K562 (cell line): ENCODE measurements around the gene HAS3. TPM values are rescaled to one million over a fixed set of nuclear protein-coding genes. Genes with fewer than 3 reads are reported as not detected.

Experiments
- CEBPG ChIP-seq, 3 experiments: fragments of 200-800 bp in 1 of 3; sonication (Bioruptor generic) in 1 of 3; sonication (generic) in 1 of 3; formaldehyde crosslinking in 1 of 3; IDR thresholded peaks in 2 of 3; conservative IDR thresholded peaks in 1 of 3; 2 replicates each; pipeline versions ENCODE4 v1.6.1 to v1.8.0; 2016 to 2022; ENCODE audit warnings: missing compliant biosample characterization in 2 of 3, missing genetic modification characterization in 2 of 3, mild to moderate bottlenecking in 1 of 3, missing genetic modification reagents in 1 of 3
- HDAC8 ChIP-seq: fragments of 450-650 bp; IDR thresholded peaks from 2 replicates; pipeline ENCODE4 v1.6.1; 2016; ENCODE audit warnings: mild to moderate bottlenecking, missing genetic modification characterization, moderate library complexity, missing compliant biosample characterization
- HNRNPK ChIP-seq: fragments of 200-400 bp; formaldehyde crosslinking; IDR thresholded peaks from one replicate; pipeline ENCODE4 v1.6.1; 2018; ENCODE audit warnings: mild to moderate bottlenecking, low read depth, low read length; ENCODE audit not compliant: poor library complexity, severe bottlenecking
- PCBP1 ChIP-seq: fragments of 200-400 bp; formaldehyde crosslinking; IDR thresholded peaks from 2 replicates; pipeline ENCODE4 v1.6.1; 2018; ENCODE audit warnings: mild to moderate bottlenecking, low read depth, low read length; ENCODE audit not compliant: poor library complexity, severe bottlenecking
- PURB ChIP-seq: sonication (generic); formaldehyde crosslinking; IDR thresholded peaks from 2 replicates; pipeline ENCODE4 v1.9.0; 2021; ENCODE audit warnings: low read depth, mild to moderate bottlenecking, missing genetic modification reagents
- SREBF1 ChIP-seq: fragments of 150-350 bp; IDR thresholded peaks from 2 replicates; pipeline ENCODE4 v1.6.1; 2014; ENCODE audit warnings: antibody characterized with exemption, low read depth, low read length, borderline replicate concordance
- ZNF707 ChIP-seq: fragments of 250-450 bp; sonication (Bioruptor Pico); conservative IDR thresholded peaks from 2 replicates; pipeline ENCODE4 v1.8.0; 2022; ENCODE audit warnings: inconsistent platforms, mild to moderate bottlenecking, moderate library complexity
- ZZZ3 ChIP-seq: fragments of 450-650 bp; IDR thresholded peaks from 2 replicates; pipeline ENCODE4 v1.6.1; 2016; ENCODE audit warnings: antibody characterized with exemption, mild to moderate bottlenecking, moderate library complexity
- polyA plus RNA-seq, 8 experiments: library from polyadenylated mRNA; depleted of rRNA in 4 of 8; stranded (reverse) in 5 of 8; unstranded in 3 of 8; fragments of >200 nt; fragmentation: Nextera tagmentation in 2 of 8; fragmentation: Illumina TruSeq in 1 of 8; extraction: Ambion mirVana in 2 of 8; extraction: Trizol in 1 of 8; gene quantifications; 2 replicates each; pipeline versions ENCODE4 v1.2.1 to v1.2.3, GENCODE V29; 2011 to 2014; ENCODE audit warnings: inconsistent platforms in 1 of 8, missing spikeins in 1 of 8
- total RNA-seq, 7 experiments: library from RNA; depleted of rRNA in 6 of 7; stranded (reverse); fragments of >200 nt in 6 of 7; fragmentation: Illumina TruSeq in 2 of 7; extraction: Trizol in 2 of 7; gene quantifications; 2 replicates each; pipeline versions ENCODE4 v1.2.1 to v1.2.3, GENCODE V29; 2011 to 2021; ENCODE audit warnings: low replicate concordance in 1 of 7
- TF ChIP-seq, protein P1 (sequence below): fragments of 450-650 bp; formaldehyde crosslinking; IDR thresholded peaks from 2 replicates; pipeline ENCODE4 v1.4.0; 2020; ENCODE audit warnings: mild to moderate bottlenecking, mixed read lengths
- TF ChIP-seq, protein P2 (sequence below): sonication (generic); formaldehyde crosslinking; IDR thresholded peaks from 2 replicates; pipeline ENCODE4 v1.8.0; 2023; ENCODE audit warnings: mild to moderate bottlenecking, missing genetic modification reagents
- TF ChIP-seq, protein P3 (sequence below): sonication (generic); formaldehyde crosslinking; IDR thresholded peaks from 2 replicates; pipeline ENCODE4 v1.8.0; 2023; ENCODE audit warnings: mild to moderate bottlenecking, missing genetic modification reagents
- TF ChIP-seq, protein P4 (sequence below): sonication (generic); formaldehyde crosslinking; IDR thresholded peaks from 2 replicates; pipeline ENCODE4 v1.8.1; 2023; ENCODE audit warnings: mild to moderate bottlenecking, missing genetic modification reagents
- TF ChIP-seq, protein P5 (sequence below), 2 experiments: IDR thresholded peaks; 2 replicates each; pipeline ENCODE4 v1.6.1; 2011; ENCODE audit warnings: borderline replicate concordance in 1 of 2, control low read depth in 1 of 2, low read depth in 1 of 2, low read length in 1 of 2, mild to moderate bottlenecking in 1 of 2, mixed read lengths in 1 of 2, moderate library complexity in 1 of 2; ENCODE audit not compliant: insufficient read depth in 1 of 2, insufficient read length in 1 of 2, poor library complexity in 1 of 2, severe bottlenecking in 1 of 2; ENCODE audit errors: extremely low read depth in 1 of 2

HAS3 gene
- total and polyA plus RNA-seq, 9 of the 15 experiments (the other 6 are each of a cell fraction or from before 2014, with no cell fraction given) = 0.04 to 0.33 (median 0.13) TPM; not detected in 1

DNA sequence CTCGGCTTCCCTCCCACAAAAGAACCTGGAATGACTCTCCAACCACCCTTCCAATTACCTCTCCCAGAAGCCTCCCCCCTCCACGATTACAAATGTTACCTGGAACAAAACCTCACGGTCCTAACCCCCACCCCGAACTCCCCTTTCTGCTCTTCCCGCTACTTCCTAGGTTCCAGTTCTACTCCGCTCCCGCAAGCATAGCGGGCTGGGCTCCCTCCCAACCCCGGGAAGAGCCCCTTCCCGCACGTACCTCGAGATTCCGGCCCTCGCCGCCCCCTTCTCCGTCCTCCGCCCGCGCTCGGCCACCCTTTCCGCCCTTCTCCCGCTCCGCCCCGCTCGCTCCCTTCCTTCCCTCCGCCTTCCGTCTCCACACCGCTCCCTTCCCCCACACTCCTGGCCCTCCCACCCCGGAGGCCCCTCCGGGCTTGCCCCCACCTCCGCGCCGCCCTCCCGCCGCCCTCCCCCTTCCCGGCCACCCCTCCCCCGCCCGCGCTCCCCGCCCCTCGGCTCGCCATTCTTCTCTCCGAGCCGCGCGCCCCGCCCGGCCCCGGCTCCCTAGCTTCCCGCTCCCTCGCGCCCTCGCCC is 26.5 kb downstream of the HAS3 start (continued):
- TF ChIP-seq, protein P1, sequence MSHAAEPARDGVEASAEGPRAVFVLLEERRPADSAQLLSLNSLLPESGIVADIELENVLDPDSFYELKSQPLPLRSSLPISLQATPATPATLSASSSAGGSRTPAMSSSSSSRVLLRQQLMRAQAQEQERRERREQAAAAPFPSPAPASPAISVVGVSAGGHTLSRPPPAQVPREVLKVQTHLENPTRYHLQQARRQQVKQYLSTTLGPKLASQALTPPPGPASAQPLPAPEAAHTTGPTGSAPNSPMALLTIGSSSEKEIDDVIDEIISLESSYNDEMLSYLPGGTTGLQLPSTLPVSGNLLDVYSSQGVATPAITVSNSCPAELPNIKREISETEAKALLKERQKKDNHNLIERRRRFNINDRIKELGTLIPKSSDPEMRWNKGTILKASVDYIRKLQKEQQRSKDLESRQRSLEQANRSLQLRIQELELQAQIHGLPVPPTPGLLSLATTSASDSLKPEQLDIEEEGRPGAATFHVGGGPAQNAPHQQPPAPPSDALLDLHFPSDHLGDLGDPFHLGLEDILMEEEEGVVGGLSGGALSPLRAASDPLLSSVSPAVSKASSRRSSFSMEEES = no peak
- no peak for TF ChIP-seq HNRNPK
- no peak for TF ChIP-seq HDAC8 (tag)
- TF ChIP-seq, protein P2, sequence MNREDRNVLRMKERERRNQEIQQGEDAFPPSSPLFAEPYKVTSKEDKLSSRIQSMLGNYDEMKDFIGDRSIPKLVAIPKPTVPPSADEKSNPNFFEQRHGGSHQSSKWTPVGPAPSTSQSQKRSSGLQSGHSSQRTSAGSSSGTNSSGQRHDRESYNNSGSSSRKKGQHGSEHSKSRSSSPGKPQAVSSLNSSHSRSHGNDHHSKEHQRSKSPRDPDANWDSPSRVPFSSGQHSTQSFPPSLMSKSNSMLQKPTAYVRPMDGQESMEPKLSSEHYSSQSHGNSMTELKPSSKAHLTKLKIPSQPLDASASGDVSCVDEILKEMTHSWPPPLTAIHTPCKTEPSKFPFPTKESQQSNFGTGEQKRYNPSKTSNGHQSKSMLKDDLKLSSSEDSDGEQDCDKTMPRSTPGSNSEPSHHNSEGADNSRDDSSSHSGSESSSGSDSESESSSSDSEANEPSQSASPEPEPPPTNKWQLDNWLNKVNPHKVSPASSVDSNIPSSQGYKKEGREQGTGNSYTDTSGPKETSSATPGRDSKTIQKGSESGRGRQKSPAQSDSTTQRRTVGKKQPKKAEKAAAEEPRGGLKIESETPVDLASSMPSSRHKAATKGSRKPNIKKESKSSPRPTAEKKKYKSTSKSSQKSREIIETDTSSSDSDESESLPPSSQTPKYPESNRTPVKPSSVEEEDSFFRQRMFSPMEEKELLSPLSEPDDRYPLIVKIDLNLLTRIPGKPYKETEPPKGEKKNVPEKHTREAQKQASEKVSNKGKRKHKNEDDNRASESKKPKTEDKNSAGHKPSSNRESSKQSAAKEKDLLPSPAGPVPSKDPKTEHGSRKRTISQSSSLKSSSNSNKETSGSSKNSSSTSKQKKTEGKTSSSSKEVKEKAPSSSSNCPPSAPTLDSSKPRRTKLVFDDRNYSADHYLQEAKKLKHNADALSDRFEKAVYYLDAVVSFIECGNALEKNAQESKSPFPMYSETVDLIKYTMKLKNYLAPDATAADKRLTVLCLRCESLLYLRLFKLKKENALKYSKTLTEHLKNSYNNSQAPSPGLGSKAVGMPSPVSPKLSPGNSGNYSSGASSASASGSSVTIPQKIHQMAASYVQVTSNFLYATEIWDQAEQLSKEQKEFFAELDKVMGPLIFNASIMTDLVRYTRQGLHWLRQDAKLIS (CRISPR knock-in tag) = no peak
- no peak for TF ChIP-seq ZNF707
- TF ChIP-seq, protein P3, sequence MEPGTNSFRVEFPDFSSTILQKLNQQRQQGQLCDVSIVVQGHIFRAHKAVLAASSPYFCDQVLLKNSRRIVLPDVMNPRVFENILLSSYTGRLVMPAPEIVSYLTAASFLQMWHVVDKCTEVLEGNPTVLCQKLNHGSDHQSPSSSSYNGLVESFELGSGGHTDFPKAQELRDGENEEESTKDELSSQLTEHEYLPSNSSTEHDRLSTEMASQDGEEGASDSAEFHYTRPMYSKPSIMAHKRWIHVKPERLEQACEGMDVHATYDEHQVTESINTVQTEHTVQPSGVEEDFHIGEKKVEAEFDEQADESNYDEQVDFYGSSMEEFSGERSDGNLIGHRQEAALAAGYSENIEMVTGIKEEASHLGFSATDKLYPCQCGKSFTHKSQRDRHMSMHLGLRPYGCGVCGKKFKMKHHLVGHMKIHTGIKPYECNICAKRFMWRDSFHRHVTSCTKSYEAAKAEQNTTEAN (CRISPR knock-in tag) = no peak
- TF ChIP-seq PCBP1 = no peak
- TF ChIP-seq CEBPG (CRISPR knock-in tag; IDR thresholded peaks at IDR 0.05) = no peak
- TF ChIP-seq CEBPG (tag; conservative IDR thresholded peaks at IDR 0.05 in 1 of 2, IDR thresholded peaks at IDR 0.05 in 1 of 2) = no peak
- no peak for TF ChIP-seq PURB
- no peak for TF ChIP-seq SREBF1
- TF ChIP-seq, protein P4, sequence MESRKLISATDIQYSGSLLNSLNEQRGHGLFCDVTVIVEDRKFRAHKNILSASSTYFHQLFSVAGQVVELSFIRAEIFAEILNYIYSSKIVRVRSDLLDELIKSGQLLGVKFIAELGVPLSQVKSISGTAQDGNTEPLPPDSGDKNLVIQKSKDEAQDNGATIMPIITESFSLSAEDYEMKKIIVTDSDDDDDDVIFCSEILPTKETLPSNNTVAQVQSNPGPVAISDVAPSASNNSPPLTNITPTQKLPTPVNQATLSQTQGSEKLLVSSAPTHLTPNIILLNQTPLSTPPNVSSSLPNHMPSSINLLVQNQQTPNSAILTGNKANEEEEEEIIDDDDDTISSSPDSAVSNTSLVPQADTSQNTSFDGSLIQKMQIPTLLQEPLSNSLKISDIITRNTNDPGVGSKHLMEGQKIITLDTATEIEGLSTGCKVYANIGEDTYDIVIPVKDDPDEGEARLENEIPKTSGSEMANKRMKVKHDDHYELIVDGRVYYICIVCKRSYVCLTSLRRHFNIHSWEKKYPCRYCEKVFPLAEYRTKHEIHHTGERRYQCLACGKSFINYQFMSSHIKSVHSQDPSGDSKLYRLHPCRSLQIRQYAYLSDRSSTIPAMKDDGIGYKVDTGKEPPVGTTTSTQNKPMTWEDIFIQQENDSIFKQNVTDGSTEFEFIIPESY (CRISPR knock-in tag) = no peak
- no peak for TF ChIP-seq ZZZ3
- TF ChIP-seq, protein P5, sequence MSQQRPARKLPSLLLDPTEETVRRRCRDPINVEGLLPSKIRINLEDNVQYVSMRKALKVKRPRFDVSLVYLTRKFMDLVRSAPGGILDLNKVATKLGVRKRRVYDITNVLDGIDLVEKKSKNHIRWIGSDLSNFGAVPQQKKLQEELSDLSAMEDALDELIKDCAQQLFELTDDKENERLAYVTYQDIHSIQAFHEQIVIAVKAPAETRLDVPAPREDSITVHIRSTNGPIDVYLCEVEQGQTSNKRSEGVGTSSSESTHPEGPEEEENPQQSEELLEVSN (IDR thresholded peaks at IDR 0.05; ENCODE audit: borderline replicate concordance in 1 of 2, extremely low read depth in 1 of 2, insufficient read depth in 1 of 2, insufficient read length in 1 of 2, low read depth in 1 of 2, low read length in 1 of 2, poor library complexity in 1 of 2, severe bottlenecking in 1 of 2) = no peak
